Ovary (tissue), 3 donors: Measurements from ENCODE around the gene IL18BP.

ENCODE experiments used
- CTCF ChIP-seq, 3 donors: fragments of 450-650 bp in 2 of 3; fragments of 200-600 bp in 1 of 3; IDR thresholded peaks; one replicate each; pipeline versions ENCODE4 v1.5.1 to v1.8.0; 2016 to 2022; ENCODE audit warnings: antibody characterized with exemption in 3 of 3, mild to moderate bottlenecking in 1 of 3
- EP300 ChIP-seq: sonication (generic); formaldehyde crosslinking; IDR thresholded peaks from one replicate; pipeline ENCODE4 v1.6.1; 2017; ENCODE audit warnings: antibody characterized with exemption
- POLR2A ChIP-seq: fragments of 450-650 bp; IDR thresholded peaks from one replicate; pipeline ENCODE4 v1.6.1; 2017; ENCODE audit warnings: antibody characterized with exemption, mild to moderate bottlenecking, moderate library complexity
- donor health status: DM: no; HTN: no; CAD: no.

GRCh38 chr11:72010529-72011233, 12.0 kb downstream of the IL18BP start:
- TF ChIP-seq CTCF (IDR thresholded peaks at IDR 0.05): no peak
- no peak for TF ChIP-seq EP300
- TF ChIP-seq POLR2A: no peak
